ENCODE results near the gene TMEM221. TPM values are rescaled to one million over a fixed set of nuclear protein-coding genes. Genes with fewer than 3 reads are reported as not detected.

TMEM221 gene
- total and polyA plus RNA-seq, 9 of the 15 experiments (the other 6 are each of a cell fraction or from before 2014, with no cell fraction given) = 0.06 to 0.35 TPM; not detected in 7

- no peak for TF ChIP-seq ZBTB26 (CRISPR knock-in tag; IDR thresholded peaks at IDR 0.05)
Observed at GRCh38 chr19:17391371-17392151, 56.9 kb downstream of the TMEM221 start (continued).

- POLR2A ChIA-PET = interaction anchor here (0.5 to 0.7 kb wide), 3 partner anchors 35 to 67 kb away, joined by 3 to 4 read pairs (median 3); no protein-coding TSS in a partner anchor
- no TSS peak for BruUV-seq (replicated peaks)
- in situ Hi-C loops (cut with MboI) = no loop called here
- Histone ChIP-seq H2AFZ (ENCODE audit: low read depth, low read length) (peak overlapping the region; percentile 92), H3K27me3 (ENCODE audit: control insufficient read depth in 2 of 2, insufficient read depth in 2 of 2, low read length in 2 of 2) (no peaks in the 10 kb centered on the region), H3K4me3 (peak overlapping the region; percentile 51), H3K79me2 (ENCODE audit: control insufficient read depth, insufficient read depth, low read length) (no peaks in the 10 kb centered on the region), H4K20me1 (replicated peaks; ENCODE audit: control insufficient read depth, insufficient read depth, low read length) (no peaks in the 10 kb centered on the region), H3K4me2 (ENCODE audit: insufficient read depth, low read length) (peak overlapping the region; percentile 92), H3K9ac (ENCODE audit: insufficient read depth in 1 of 2, low read depth in 2 of 2, low read length in 2 of 2) (peak overlapping the region in 1 of 2 experiments; percentile 86; a peak in 3 of 4 replicates), H3K4me1 (replicated peaks in 1 of 2; ENCODE audit: control insufficient read depth in 2 of 2, insufficient read depth in 2 of 2, low read length in 2 of 2) (peaks cover 22 to 40% of the 10 kb centered on the region in 2 experiments), H3K9me3 (replicated peaks; ENCODE audit: control insufficient read depth, insufficient read depth, low read depth, low read length) (peaks cover 9% of the 10 kb centered on the region), H3K36me3 (ENCODE audit: control insufficient read depth, insufficient read depth, low read length) (no peaks in the 10 kb centered on the region), H3K9me1 (ENCODE audit: control insufficient read depth, insufficient read depth, low read length) (no peaks in the 10 kb centered on the region), H3K27ac (ENCODE audit: extremely low read depth, low read depth, low read length) (no peak overlapping the region)
- intact Hi-C loops (cut with micrococcal nuclease) = no loop called here
- ATAC-seq (peak; percentile 99), FAIRE-seq (peak; percentile 86), DNase-seq (ENCODE audit: extremely low read depth in 1 of 4, low spot score in 3 of 4) (peak; percentile 96 to 97 (median 97))
- 1% methylated on average over 38 of the region's 50 CpGs for WGBS (ENCODE audit: insufficient coverage, low coverage, missing lambda C conversion rate)
- CTCF ChIA-PET (ENCODE audit: low intra/inter-chr PET ratio) = interaction anchor here (0.6 to 2.0 kb wide), 5 partner anchors 86 to 131 kb away, joined by 3 to 7 read pairs (median 3); no protein-coding TSS in a partner anchor
- TF ChIP-seq NFYB (IDR thresholded peaks at IDR 0.05; ENCODE audit: extremely low read depth, insufficient read length) = peak; percentile 75
- no peak for TF ChIP-seq ATF1 (CRISPR knock-in tag; IDR thresholded peaks at IDR 0.05)
- TF ChIP-seq ATF1 (tag; IDR thresholded peaks at IDR 0.05) = peak; percentile 68
- peak; percentile 81 for TF ChIP-seq RBM25 (IDR thresholded peaks at IDR 0.05; ENCODE audit: low read depth, low read length, severe bottlenecking)
- TF ChIP-seq RHOXF2B (CRISPR knock-in tag; conservative IDR thresholded peaks at IDR 0.05) = no peak
- TF ChIP-seq TOE1 (IDR thresholded peaks at IDR 0.05; ENCODE audit: borderline replicate concordance) = peak; percentile 64; the same call in 1 of the 2 replicates
- no peak for TF ChIP-seq TOE1 (CRISPR knock-in tag; IDR thresholded peaks at IDR 0.05; ENCODE audit: borderline replicate concordance, low read depth)
- no peak for TF ChIP-seq STAT5B (CRISPR knock-in tag; IDR thresholded peaks at IDR 0.05)
- peak; percentile 40; the same call in 1 of the 2 replicates for TF ChIP-seq SOX6 (IDR thresholded peaks at IDR 0.05)
- 0 out of 4 replicates have a peak, but pooled peaks of 1 of the 2 experiments have one; percentile 34 for TF ChIP-seq UBTF (IDR thresholded peaks at IDR 0.05; ENCODE audit: borderline replicate concordance in 1 of 2, low read depth in 2 of 2, low read length in 2 of 2)
- TF ChIP-seq PHF21A (IDR thresholded peaks at IDR 0.05; ENCODE audit: borderline replicate concordance, low read depth) = no peak
- TF ChIP-seq GMEB1 (CRISPR knock-in tag; IDR thresholded peaks at IDR 0.05) = peak; percentile 77
- peak; percentile 61 for TF ChIP-seq SP1 (CRISPR knock-in tag; IDR thresholded peaks at IDR 0.05)
Observed at GRCh38 chr19:17390665-17391370, 57.6 kb downstream of the TMEM221 start.

Measured in K562 (cell line).